HEK293T (cell line): Measurements from ENCODE around the gene MVB12B.

ENCODE experiments used
- FOXA1 ChIP-seq: fragments of 450-650 bp; IDR thresholded peaks from 2 replicates; pipeline ENCODE4 v1.6.1; 2016; ENCODE audit warnings: mild to moderate bottlenecking
- FOXM1 ChIP-seq: fragments of 450-650 bp; IDR thresholded peaks from 2 replicates; pipeline ENCODE4 v1.6.1; 2017; ENCODE audit warnings: mild to moderate bottlenecking, borderline replicate concordance
- HDGF ChIP-seq: fragments of 450-650 bp; IDR thresholded peaks from 2 replicates; pipeline ENCODE4 v1.6.1; 2017; ENCODE audit warnings: antibody characterized with exemption, borderline replicate concordance
- NFRKB ChIP-seq: fragments of 450-650 bp; IDR thresholded peaks from 2 replicates; pipeline ENCODE4 v1.6.1; 2016; ENCODE audit warnings: mild to moderate bottlenecking, moderate library complexity
- TF ChIP-seq, protein P1 (sequence below): fragments of 450-650 bp; IDR thresholded peaks from 2 replicates; pipeline ENCODE4 v1.6.1; 2016

DNA sequence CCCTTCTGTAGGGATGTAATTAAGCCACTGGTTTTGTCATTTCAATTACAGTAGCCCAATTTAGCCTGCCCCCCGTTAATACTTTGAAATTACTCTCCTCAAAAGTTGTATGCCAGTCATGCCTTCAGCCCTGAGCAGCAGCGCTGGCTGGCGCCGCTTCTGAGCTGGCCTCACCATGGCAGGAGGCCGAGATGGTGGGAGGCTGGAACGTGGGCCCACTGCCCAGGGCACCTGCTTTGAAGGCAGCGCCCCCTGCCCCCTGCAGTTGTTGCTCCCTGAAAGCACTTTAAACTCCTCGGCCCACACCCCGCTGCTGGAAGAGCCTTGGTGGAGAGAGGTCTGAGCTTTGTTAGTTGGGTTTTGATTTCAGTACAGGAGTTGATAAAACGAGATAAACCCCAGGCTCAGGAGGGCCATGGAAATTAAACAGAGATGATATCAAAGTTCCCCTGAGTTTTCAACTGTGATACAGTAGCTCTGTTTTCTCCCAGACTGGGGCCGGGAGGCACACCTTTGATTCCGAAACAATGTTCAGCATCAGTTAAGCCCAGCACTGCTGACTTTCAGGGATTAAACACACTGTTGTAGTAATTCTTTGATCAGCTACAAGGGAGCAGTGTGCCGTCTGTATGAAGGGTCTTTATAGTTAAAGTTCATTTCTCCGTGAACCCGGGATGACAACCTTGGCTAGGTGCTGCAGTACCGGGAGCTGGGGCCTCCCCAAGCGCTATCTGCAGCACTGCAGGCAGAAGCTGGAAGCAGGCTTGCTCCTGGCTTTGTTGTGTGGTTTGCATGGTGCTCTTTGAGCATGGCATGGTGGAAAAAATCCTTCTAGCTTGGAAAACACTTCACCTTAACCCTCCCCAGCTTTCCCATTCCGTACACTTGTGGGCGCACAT is 9.5 kb downstream of the MVB12B start:
- no peak for TF ChIP-seq FOXA1
- no peak for TF ChIP-seq NFRKB
- TF ChIP-seq FOXM1: no peak
- no peak for TF ChIP-seq HDGF
- TF ChIP-seq, protein P1, sequence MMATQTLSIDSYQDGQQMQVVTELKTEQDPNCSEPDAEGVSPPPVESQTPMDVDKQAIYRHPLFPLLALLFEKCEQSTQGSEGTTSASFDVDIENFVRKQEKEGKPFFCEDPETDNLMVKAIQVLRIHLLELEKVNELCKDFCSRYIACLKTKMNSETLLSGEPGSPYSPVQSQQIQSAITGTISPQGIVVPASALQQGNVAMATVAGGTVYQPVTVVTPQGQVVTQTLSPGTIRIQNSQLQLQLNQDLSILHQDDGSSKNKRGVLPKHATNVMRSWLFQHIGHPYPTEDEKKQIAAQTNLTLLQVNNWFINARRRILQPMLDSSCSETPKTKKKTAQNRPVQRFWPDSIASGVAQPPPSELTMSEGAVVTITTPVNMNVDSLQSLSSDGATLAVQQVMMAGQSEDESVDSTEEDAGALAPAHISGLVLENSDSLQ: no peak
